MM.1S (cell line): Measurements from ENCODE around the gene MYF6.
"Not testable (repeated sequence)": the region's sequence is repeated elsewhere in the genome, so short reads cannot be mapped to it uniquely, and the experiment has no call there.

Source experiments
- CTCF ChIP-seq: fragments of 300-600 bp; sonication (generic); IDR thresholded peaks from 2 replicates; pipeline ENCODE4 v1.5.1; 2016; ENCODE audit warnings: antibody characterized with exemption, low read length, mixed read lengths
- EZH2 ChIP-seq: fragments of 300-600 bp; sonication (generic); optimal IDR thresholded peaks from 2 replicates; pipeline ENCODE3; 2017; ENCODE audit warnings: low read depth, mild to moderate bottlenecking, antibody characterized with exemption, low read length, mixed read lengths
- EZH2phosphoT487 ChIP-seq: fragments of 300-600 bp; sonication (generic); IDR thresholded peaks from 2 replicates; pipeline ENCODE4 v1.6.1; 2018; ENCODE audit warnings: antibody characterized with exemption, low read length

- TF ChIP-seq CTCF, EZH2phosphoT487, EZH2: not testable (repeated sequence)
Measured at GRCh38 chr12:80676042-80676636, 31.3 kb upstream of the MYF6 start.
